Transverse colon (tissue), 4 donors: ENCODE measurements around the gene CEP44. TPM values are rescaled to one million over a fixed set of nuclear protein-coding genes. Genes with fewer than 3 reads are reported as not detected.

Source experiments
- DNase-seq: peaks from one replicate; pipeline ENCODE4 v3.0.0-alpha.2; 2019
- H3K27ac ChIP-seq, 4 donors: fragments of 200-600 bp; sonication (generic); 2 replicates each; pipeline ENCODE4 v1.5.1; 2016 to 2018; ENCODE audit warnings: inconsistent platforms in 4 of 4
- H3K27me3 ChIP-seq: fragments of 200-600 bp; sonication (generic); 2 replicates; pipeline ENCODE4 v1.5.1; 2017; ENCODE audit warnings: inconsistent platforms
- H3K36me3 ChIP-seq, 4 donors: fragments of 200-600 bp; sonication (generic); 2 replicates each; pipeline ENCODE4 v1.5.1; 2017 to 2019; ENCODE audit warnings: inconsistent platforms in 4 of 4
- H3K4me1 ChIP-seq, 4 donors: fragments of 200-600 bp; sonication (generic); 2 replicates each; pipeline ENCODE4 v1.5.1; 2017 to 2020; ENCODE audit warnings: inconsistent platforms in 4 of 4
- H3K4me3 ChIP-seq, 4 donors: fragments of 200-600 bp; sonication (generic); 1 replicate in 1 of 4; 2 replicates in 3 of 4; pipeline versions ENCODE4 v1.5.1 to v1.6.1; 2017 to 2019; ENCODE audit warnings: inconsistent platforms in 4 of 4
- H3K9me3 ChIP-seq, 2 donors: fragments of 200-600 bp; sonication (generic); 2 replicates each; pipeline ENCODE4 v1.5.1; 2017 to 2019; ENCODE audit warnings: inconsistent platforms in 2 of 2
- EP300 ChIP-seq: sonication (generic); formaldehyde crosslinking; IDR thresholded peaks from one replicate; pipeline ENCODE4 v1.6.1; 2017; ENCODE audit warnings: antibody characterized with exemption, low read depth
- POLR2A ChIP-seq: fragments of 450-650 bp; IDR thresholded peaks from one replicate; pipeline ENCODE4 v1.6.1; 2016; ENCODE audit warnings: antibody characterized with exemption, mild to moderate bottlenecking, moderate library complexity
- POLR2AphosphoS5 ChIP-seq, 3 donors: sonication (generic); formaldehyde crosslinking; IDR thresholded peaks; one replicate each; pipeline ENCODE4 v1.6.1; 2016; ENCODE audit warnings: antibody characterized with exemption in 3 of 3
- WGBS, 2 donors: methylation state at CpG; one replicate each; pipeline ENCODE4 v1.1.5; 2018; ENCODE audit warnings: low coverage in 1 of 2; 5-methylcytosine and 5-hydroxymethylcytosine counted together
- in situ Hi-C, 4 donors: fragments of 200-750 bp; cut with MboI; loops; one replicate each; pipeline versions ENCODE4 v1.15.0 to v1.15.1; 2017; ENCODE audit warnings: low sequenced_read_pairs in 3 of 4, low pct_ligation_motif_present in 1 of 4, low pct_unique_long_range_greater_than_20kb in 1 of 4
- intact Hi-C: fragments of 100-400 bp; cut with DNase I; formaldehyde crosslinking; loops from one replicate; pipeline ENCODE4 v1.15.1; 2023; ENCODE audit warnings: low total_unique reads
- total RNA-seq, 4 donors: library from RNA; depleted of rRNA; stranded (reverse); fragments of >200 nt; gene quantifications; one replicate each; pipeline ENCODE4 v1.1.0, GENCODE V29; 2016
- TF ChIP-seq, protein P1 (sequence below), 5 experiments: fragments of 200-600 bp in 3 of 5; fragments of 450-650 bp in 2 of 5; sonication (generic) in 3 of 5; IDR thresholded peaks; 1 replicate in 2 of 5; 2 replicates in 3 of 5; pipeline ENCODE4 v1.5.1; 2016 to 2017; ENCODE audit warnings: antibody characterized with exemption in 5 of 5, inconsistent platforms in 3 of 5, mild to moderate bottlenecking in 2 of 5, moderate library complexity in 1 of 5

The CEP44 gene
- total RNA-seq, 4 donors from 2014 or later, result 13.5 to 40.6 (median 24.4) TPM

GRCh38 chr4:174255374-174255773 lies 28.3 kb upstream of the CEP44 start:
- no peaks in the 10 kb centered on the region for H3K27me3 ChIP-seq
- no peaks in the 10 kb centered on the region for H3K9me3 ChIP-seq
- intact Hi-C loops, result no loop called here
- no peak for DNase-seq
- WGBS, 2 donors, result 92 to 97% methylated on average over 1 of the region's 1 CpG
- H3K36me3 ChIP-seq, result peaks cover 0 to 9% (median 2%) of the 10 kb centered on the region in 4 donors
- TF ChIP-seq, protein P1, sequence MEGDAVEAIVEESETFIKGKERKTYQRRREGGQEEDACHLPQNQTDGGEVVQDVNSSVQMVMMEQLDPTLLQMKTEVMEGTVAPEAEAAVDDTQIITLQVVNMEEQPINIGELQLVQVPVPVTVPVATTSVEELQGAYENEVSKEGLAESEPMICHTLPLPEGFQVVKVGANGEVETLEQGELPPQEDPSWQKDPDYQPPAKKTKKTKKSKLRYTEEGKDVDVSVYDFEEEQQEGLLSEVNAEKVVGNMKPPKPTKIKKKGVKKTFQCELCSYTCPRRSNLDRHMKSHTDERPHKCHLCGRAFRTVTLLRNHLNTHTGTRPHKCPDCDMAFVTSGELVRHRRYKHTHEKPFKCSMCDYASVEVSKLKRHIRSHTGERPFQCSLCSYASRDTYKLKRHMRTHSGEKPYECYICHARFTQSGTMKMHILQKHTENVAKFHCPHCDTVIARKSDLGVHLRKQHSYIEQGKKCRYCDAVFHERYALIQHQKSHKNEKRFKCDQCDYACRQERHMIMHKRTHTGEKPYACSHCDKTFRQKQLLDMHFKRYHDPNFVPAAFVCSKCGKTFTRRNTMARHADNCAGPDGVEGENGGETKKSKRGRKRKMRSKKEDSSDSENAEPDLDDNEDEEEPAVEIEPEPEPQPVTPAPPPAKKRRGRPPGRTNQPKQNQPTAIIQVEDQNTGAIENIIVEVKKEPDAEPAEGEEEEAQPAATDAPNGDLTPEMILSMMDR (IDR thresholded peaks at IDR 0.05), result no peak
- TF ChIP-seq POLR2AphosphoS5 (IDR thresholded peaks at IDR 0.05) (no peak), POLR2A (no peak), EP300 (no peak)
- peaks cover 0 to 4% (median 0%) of the 10 kb centered on the region in 4 donors for H3K4me1 ChIP-seq
- in situ Hi-C loops, result no loop called here
- no peak overlapping the region for H3K4me3 ChIP-seq
- no peak overlapping the region for H3K27ac ChIP-seq

DNA sequence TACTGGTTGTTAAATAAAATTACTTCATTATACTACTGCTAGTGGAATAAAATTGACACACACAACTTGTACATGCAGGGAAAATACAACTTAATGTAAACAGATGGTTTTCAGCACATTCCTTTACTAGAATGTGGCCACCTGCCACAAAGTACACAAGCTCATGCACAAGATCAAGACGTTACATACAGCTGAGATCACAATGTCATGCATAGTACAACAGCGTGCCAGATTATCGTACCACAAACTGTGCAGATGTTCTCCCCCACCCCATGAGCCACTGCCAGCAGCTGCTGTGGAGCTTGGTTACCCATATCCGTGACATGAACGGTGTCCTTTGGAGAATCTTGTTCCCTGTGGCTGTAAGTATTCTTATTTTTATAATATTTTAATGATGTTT lies 27.9 kb upstream of the CEP44 start:
- no peak overlapping the region for H3K4me3 ChIP-seq
- H3K36me3 ChIP-seq, result peaks cover 0 to 9% (median 2%) of the 10 kb centered on the region in 4 donors
- intact Hi-C loops (no loop called here), in situ Hi-C loops (no loop called here)
- TF ChIP-seq POLR2A (no peak), EP300 (no peak), POLR2AphosphoS5 (IDR thresholded peaks at IDR 0.05) (no peak)
- TF ChIP-seq, protein P1 (IDR thresholded peaks at IDR 0.05), result no peak
- H3K4me1 ChIP-seq, result peaks cover 0 to 7% (median 0%) of the 10 kb centered on the region in 4 donors
- no peak overlapping the region for H3K27ac ChIP-seq
- no peaks in the 10 kb centered on the region for H3K9me3 ChIP-seq
- no peak for DNase-seq
- WGBS, 2 donors, result 78% methylated on average over 5 of the region's 5 CpGs; no CpG with 5 or more reads in 1 of the 2 donors
- no peaks in the 10 kb centered on the region for H3K27me3 ChIP-seq

DNA sequence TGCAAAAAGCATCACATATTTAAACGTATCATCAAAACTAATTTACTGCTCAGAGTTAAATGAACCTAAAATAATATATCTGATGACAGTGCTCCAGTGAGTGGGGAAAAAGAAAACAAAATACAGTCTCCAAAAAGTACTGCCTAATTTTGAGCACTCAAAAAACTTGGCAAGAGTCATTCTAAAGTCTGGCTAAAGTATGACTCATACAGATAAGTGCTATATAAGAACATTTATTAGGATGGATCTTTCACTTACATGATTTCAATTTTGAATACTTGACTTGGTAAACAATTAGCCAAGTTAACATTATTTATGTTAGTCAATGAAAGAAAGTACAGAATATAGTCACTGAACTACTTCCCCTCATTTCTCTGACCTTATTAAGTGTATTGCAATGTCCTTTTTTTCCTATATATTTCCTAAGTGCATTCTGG lies 27.4 kb upstream of the CEP44 start:
- TF ChIP-seq EP300 (no peak), POLR2AphosphoS5 (IDR thresholded peaks at IDR 0.05) (no peak), POLR2A (no peak)
- TF ChIP-seq, protein P1 (IDR thresholded peaks at IDR 0.05), result no peak
- no peaks in the 10 kb centered on the region for H3K27me3 ChIP-seq
- H3K27ac ChIP-seq, result no peak overlapping the region
- H3K4me1 ChIP-seq, result peaks cover 0 to 7% (median 0%) of the 10 kb centered on the region in 4 donors
- intact Hi-C loops, result no loop called here
- in situ Hi-C loops, result no loop called here
- H3K36me3 ChIP-seq, result peaks cover 0 to 9% (median 2%) of the 10 kb centered on the region in 4 donors
- H3K4me3 ChIP-seq, result no peak overlapping the region
- H3K9me3 ChIP-seq, result no peaks in the 10 kb centered on the region
- 88 to 93% methylated on average over 1 of the region's 1 CpG for WGBS, 2 donors
- no peak for DNase-seq

DNA sequence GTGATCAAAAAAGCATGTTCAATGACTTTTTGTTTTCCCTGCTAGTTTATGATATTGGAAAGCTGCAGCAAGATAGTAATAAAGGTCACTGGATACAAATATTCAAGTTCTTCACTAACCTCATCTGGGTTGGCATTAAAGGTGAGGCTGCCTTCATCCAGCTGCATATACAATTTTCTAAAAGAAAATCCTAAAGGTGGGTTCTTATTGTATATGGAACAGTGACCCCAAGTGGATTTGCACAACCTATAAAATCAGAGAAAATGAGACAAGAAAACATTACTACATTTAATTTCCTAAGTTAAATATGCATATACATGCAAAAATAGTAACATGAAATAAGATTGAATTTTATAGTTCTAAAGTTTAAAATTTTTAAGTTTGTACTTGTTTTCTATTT lies 24.1 kb upstream of the CEP44 start:
- Histone ChIP-seq H3K9me3 (no peaks in the 10 kb centered on the region), H3K27ac (no peak overlapping the region), H3K4me1 (peaks cover 0 to 10% (median 0%) of the 10 kb centered on the region in 4 donors), H3K27me3 (no peaks in the 10 kb centered on the region), H3K36me3 (peaks cover 0 to 9% (median 2%) of the 10 kb centered on the region in 4 donors), H3K4me3 (no peak overlapping the region)
- no peak for DNase-seq
- in situ Hi-C loops, result no loop called here
- TF ChIP-seq POLR2A (no peak), POLR2AphosphoS5 (IDR thresholded peaks at IDR 0.05) (no peak), EP300 (no peak)
- TF ChIP-seq, protein P1 (IDR thresholded peaks at IDR 0.05), result no peak
- intact Hi-C loops, result no loop called here
